Caco-2 (cell line): ENCODE results near the gene DGKI. TPM values are rescaled to one million over a fixed set of nuclear protein-coding genes. Genes with fewer than 3 reads are reported as not detected.

Source experiments
- BruUV-seq: library from RNA; stranded (reverse); fragments of 400-500 nt; replicated peaks from 2 replicates; lab custom pipeline; 2021; lab: Mats Ljungman, UMichigan
- CTCF ChIA-PET: fragments of 300-600 bp; sonication (Branson Sonifier 250); formaldehyde crosslinking; loops from one replicate; lab custom pipeline; 2022; ENCODE audit warnings: antibody characterized with exemption; lab: Charles Lee
- POLR2A ChIA-PET: fragments of 300-600 bp; sonication (Branson Sonifier 250); formaldehyde crosslinking; loops from one replicate; lab custom pipeline; 2022; ENCODE audit warnings: antibody characterized with exemption; lab: Charles Lee
- DNase-seq, 2 experiments: peaks; one replicate each; pipeline versions ENCODE4 v3.0.0 to v3.0.0-alpha.2; 2020 to 2022
- H3K27me3 ChIP-seq: replicated peaks from 2 replicates; pipeline ENCODE4 v1.6.0; 2011; ENCODE audit warnings: low read length; ENCODE audit not compliant: control insufficient read depth, insufficient read depth
- H3K36me3 ChIP-seq: 2 replicates; pipeline ENCODE4 v1.5.1; 2011; ENCODE audit warnings: low read length; ENCODE audit not compliant: control insufficient read depth, insufficient read depth
- H3K4me1 ChIP-seq: fragments of 250-450 bp; sonication (Bioruptor Pico); 2 replicates; pipeline ENCODE4 v1.5.1; 2020; ENCODE audit warnings: mild to moderate bottlenecking
- H3K4me3 ChIP-seq: 2 replicates; pipeline ENCODE4 v1.5.1; 2011; ENCODE audit warnings: low read depth, mild to moderate bottlenecking, control low read depth, low read length
- H3K9me3 ChIP-seq: fragments of 250-450 bp; sonication (Bioruptor Pico); 2 replicates; pipeline ENCODE4 v1.5.1; 2020; ENCODE audit warnings: mild to moderate bottlenecking, moderate library complexity
- H3K27ac Mint-ChIP-seq: one replicate; pipeline ENCODE4 v1.8.0; 2022; ENCODE audit warnings: mixed read lengths; ENCODE audit not compliant: unreplicated experiment
- H3K27me3 Mint-ChIP-seq: one replicate; pipeline ENCODE4 v1.8.0; 2022; ENCODE audit warnings: mixed read lengths; ENCODE audit not compliant: insufficient read depth, unreplicated experiment
- H3K36me3 Mint-ChIP-seq: one replicate; pipeline ENCODE4 v1.8.0; 2022; ENCODE audit warnings: mild to moderate bottlenecking, mixed read lengths; ENCODE audit not compliant: insufficient read depth, unreplicated experiment
- H3K4me1 Mint-ChIP-seq: one replicate; pipeline ENCODE4 v1.8.0; 2022; ENCODE audit warnings: low read depth, mixed read lengths; ENCODE audit not compliant: unreplicated experiment
- H3K4me3 Mint-ChIP-seq: one replicate; pipeline ENCODE4 v1.8.0; 2022; ENCODE audit warnings: mild to moderate bottlenecking, moderate library complexity, mixed read lengths; ENCODE audit not compliant: unreplicated experiment
- H3K9me3 Mint-ChIP-seq: one replicate; pipeline ENCODE4 v1.8.0; 2022; ENCODE audit warnings: mixed read lengths; ENCODE audit not compliant: unreplicated experiment
- CTCF ChIP-seq, 2 experiments: fragments of 200-600 bp in 1 of 2; IDR thresholded peaks; 1 replicate in 1 of 2; 2 replicates in 1 of 2; pipeline versions ENCODE4 v1.5.1 to v1.8.0; 2011 to 2022; ENCODE audit warnings: antibody characterized with exemption in 1 of 2, control low read depth in 1 of 2, inconsistent platforms in 1 of 2, low read depth in 1 of 2, low read length in 1 of 2, mild to moderate bottlenecking in 1 of 2, moderate library complexity in 1 of 2; ENCODE audit not compliant: insufficient read depth in 1 of 2, severe bottlenecking in 1 of 2, unreplicated experiment in 1 of 2
- intact Hi-C: fragments of 100-400 bp; cut with micrococcal nuclease; formaldehyde crosslinking; loops from one replicate; pipeline ENCODE4 v1.10.0; 2022; ENCODE audit not compliant: unreplicated experiment
- total RNA-seq: library from RNA; stranded (reverse); gene quantifications from 2 replicates; pipeline ENCODE4 v1.2.3, GENCODE V29; 2022

DGKI gene
- total RNA-seq, 1 experiment from 2014 or later: 0.84 TPM

GRCh38 chr7:137768366-137768765, 78.4 kb downstream of the DGKI start:
- H3K27ac Mint-ChIP-seq: no peak overlapping the region
- no peaks in the 10 kb centered on the region for H3K4me1 ChIP-seq
- H3K9me3 Mint-ChIP-seq: no peaks in the 10 kb centered on the region
- peaks cover 17% of the 10 kb centered on the region for H3K27me3 Mint-ChIP-seq
- ChIA-PET CTCF (no interaction called here), POLR2A (no interaction called here)
- no peak overlapping the region for H3K4me3 ChIP-seq
- no TSS peak for BruUV-seq
- TF ChIP-seq CTCF (IDR thresholded peaks at IDR 0.05; ENCODE audit: insufficient read depth in 1 of 2, low read depth in 1 of 2, low read length in 1 of 2, severe bottlenecking in 1 of 2, unreplicated experiment in 1 of 2): no peak
- H3K9me3 ChIP-seq: no peaks in the 10 kb centered on the region
- H3K4me1 Mint-ChIP-seq: no peaks in the 10 kb centered on the region
- no peak for DNase-seq
- peaks cover 1% of the 10 kb centered on the region for H3K27me3 ChIP-seq
- no peaks in the 10 kb centered on the region for H3K36me3 ChIP-seq
- intact Hi-C loops: no loop called here
- no peak overlapping the region for H3K4me3 Mint-ChIP-seq
- no peaks in the 10 kb centered on the region for H3K36me3 Mint-ChIP-seq

GRCh38 chr7:137762334-137762733, 84.4 kb downstream of the DGKI start:
- no TSS peak for BruUV-seq
- POLR2A ChIA-PET: no interaction called here

GRCh38 chr7:137760111-137760510, 86.7 kb downstream of the DGKI start:
- Histone ChIP-seq H3K4me1 (no peaks in the 10 kb centered on the region), H3K27me3 (no peaks in the 10 kb centered on the region; the same call in 1 of the 2 replicates), H3K4me3 (no peak overlapping the region), H3K9me3 (no peaks in the 10 kb centered on the region), H3K36me3 (no peaks in the 10 kb centered on the region)
- H3K4me1 Mint-ChIP-seq: no peaks in the 10 kb centered on the region
- intact Hi-C loops: no loop called here
- H3K36me3 Mint-ChIP-seq: no peaks in the 10 kb centered on the region
- H3K9me3 Mint-ChIP-seq: no peaks in the 10 kb centered on the region
- H3K27ac Mint-ChIP-seq: no peak overlapping the region
- BruUV-seq: no TSS peak
- H3K27me3 Mint-ChIP-seq: peaks cover 41% of the 10 kb centered on the region
- POLR2A ChIA-PET: no interaction called here
- DNase-seq: no peak
- no peak for TF ChIP-seq CTCF (IDR thresholded peaks at IDR 0.05; ENCODE audit: insufficient read depth in 1 of 2, low read depth in 1 of 2, low read length in 1 of 2, severe bottlenecking in 1 of 2, unreplicated experiment in 1 of 2)
- H3K4me3 Mint-ChIP-seq: no peak overlapping the region
- CTCF ChIA-PET: no interaction called here

More at GRCh38 chr7:137762334-137762733, 84.4 kb downstream of the DGKI start:
- no peaks in the 10 kb centered on the region for H3K9me3 ChIP-seq
- Mint-ChIP-seq H3K27ac (no peak overlapping the region), H3K36me3 (no peaks in the 10 kb centered on the region), H3K4me1 (no peaks in the 10 kb centered on the region), H3K9me3 (no peaks in the 10 kb centered on the region), H3K27me3 (peaks cover 31% of the 10 kb centered on the region), H3K4me3 (no peak overlapping the region)
- no peaks in the 10 kb centered on the region for H3K4me1 ChIP-seq
- intact Hi-C loops: no loop called here
- no peak for DNase-seq
- H3K36me3 ChIP-seq: no peaks in the 10 kb centered on the region
- H3K4me3 ChIP-seq: no peak overlapping the region
- no peak for TF ChIP-seq CTCF (IDR thresholded peaks at IDR 0.05; ENCODE audit: insufficient read depth in 1 of 2, low read depth in 1 of 2, low read length in 1 of 2, severe bottlenecking in 1 of 2, unreplicated experiment in 1 of 2)
- CTCF ChIA-PET: no interaction called here
- H3K27me3 ChIP-seq: peaks cover 1% of the 10 kb centered on the region
